GM19099 (cell line): ENCODE results near the gene RBBP7.

Source experiments
- POLR2A ChIP-seq: IDR thresholded peaks from 3 replicates; pipeline ENCODE4 v1.6.1; 2011; ENCODE audit warnings: low read depth; ENCODE audit not compliant: insufficient read length; ENCODE audit errors: extremely low read depth

RBBP7 gene

GRCh38 chrX:16874458-16875095 lies 4.4 kb upstream of the RBBP7 start:
- TF ChIP-seq POLR2A: no peak

GRCh38 chrX:16873106-16873505 lies 2.9 kb upstream of the RBBP7 start:
- TF ChIP-seq POLR2A: no peak

- no peak for TF ChIP-seq POLR2A
These were observed 977 bp upstream of the RBBP7 start for GRCh38 chrX:16870862-16871815.

- TF ChIP-seq POLR2A: no peak
These were observed 618 bp downstream of the RBBP7 start for GRCh38 chrX:16869393-16870094.

GRCh38 chrX:16868920-16869319 lies 1.2 kb downstream of the RBBP7 start:
- TF ChIP-seq POLR2A: no peak

GRCh38 chrX:16867947-16868346 lies 2.2 kb downstream of the RBBP7 start:
- TF ChIP-seq POLR2A: no peak

GRCh38 chrX:16862829-16863228 lies 7.3 kb downstream of the RBBP7 start:
- no peak for TF ChIP-seq POLR2A

GRCh38 chrX:16856744-16857143 lies 13.4 kb downstream of the RBBP7 start:
- no peak for TF ChIP-seq POLR2A

- TF ChIP-seq POLR2A: no peak
These were observed 14.6 kb downstream of the RBBP7 start for GRCh38 chrX:16855363-16856075.

GRCh38 chrX:16853537-16853936 lies 16.6 kb downstream of the RBBP7 start:
- no peak for TF ChIP-seq POLR2A

- TF ChIP-seq POLR2A: no peak
These were observed 17.5 kb downstream of the RBBP7 start for GRCh38 chrX:16852617-16853179.

GRCh38 chrX:16851827-16852226 lies 18.3 kb downstream of the RBBP7 start:
- no peak for TF ChIP-seq POLR2A

GRCh38 chrX:16851421-16851820 lies 18.7 kb downstream of the RBBP7 start:
- no peak for TF ChIP-seq POLR2A

- no peak for TF ChIP-seq POLR2A
These were observed 21.6 kb downstream of the RBBP7 start for GRCh38 chrX:16848541-16848940.

- TF ChIP-seq POLR2A: no peak
These were observed 24.5 kb downstream of the RBBP7 start for GRCh38 chrX:16845686-16846085.

- TF ChIP-seq POLR2A: no peak
These were observed 26.8 kb downstream of the RBBP7 start for GRCh38 chrX:16843208-16843909.
